WTC11 (cell line): Measurements from ENCODE around the gene SMIM44. TPM values are rescaled to one million over a fixed set of nuclear protein-coding genes. Genes with fewer than 3 reads are reported as not detected.

Experiments used
- ATAC-seq: fragments of 200-7000 bp; cut with Tn5 transposase; 2 replicates; pipeline ENCODE4 v1.10.0; 2021; ENCODE audit warnings: mild to moderate bottlenecking, moderate library complexity
- CTCF ChIA-PET: fragments of 300-600 bp; sonication (Branson Sonifier 250); formaldehyde crosslinking; loops from one replicate; lab custom pipeline; 2021; ENCODE audit warnings: antibody characterized with exemption; lab: Charles Lee
- POLR2A ChIA-PET: fragments of 350-600 bp; sonication (Branson Sonifier 250); formaldehyde crosslinking; loops from one replicate; lab custom pipeline; 2021; ENCODE audit warnings: antibody characterized with exemption; lab: Charles Lee
- DNase-seq: peaks from one replicate; pipeline ENCODE4 v3.0.0; 2021; ENCODE audit warnings: low spot score
- H3K27ac Mint-ChIP-seq: 2 replicates; pipeline ENCODE4 v1.8.0; 2021; ENCODE audit warnings: mixed read lengths
- H3K27me3 Mint-ChIP-seq: 2 replicates; pipeline ENCODE4 v1.8.0; 2021; ENCODE audit warnings: low read depth, mild to moderate bottlenecking, moderate library complexity, mixed read lengths
- H3K36me3 Mint-ChIP-seq: 2 replicates; pipeline ENCODE4 v1.8.0; 2021; ENCODE audit warnings: mixed read lengths
- H3K4me1 Mint-ChIP-seq: 2 replicates; pipeline ENCODE4 v1.8.0; 2022; ENCODE audit warnings: mixed read lengths
- H3K4me3 Mint-ChIP-seq: 2 replicates; pipeline ENCODE4 v1.8.0; 2021; ENCODE audit warnings: mild to moderate bottlenecking, moderate library complexity, mixed read lengths
- H3K9me3 Mint-ChIP-seq: 2 replicates; pipeline ENCODE4 v1.8.0; 2021; ENCODE audit warnings: mixed read lengths
- ARID4B ChIP-seq: sonication (generic); formaldehyde crosslinking; IDR thresholded peaks from 2 replicates; pipeline ENCODE4 v1.8.0; 2023; ENCODE audit warnings: missing genetic modification reagents, mild to moderate bottlenecking, borderline replicate concordance
- ATF1 ChIP-seq: sonication (generic); formaldehyde crosslinking; IDR thresholded peaks from 2 replicates; pipeline ENCODE4 v1.8.1; 2023; ENCODE audit warnings: mild to moderate bottlenecking, moderate library complexity, missing genetic modification reagents
- ATF2 ChIP-seq: sonication (generic); formaldehyde crosslinking; IDR thresholded peaks from 2 replicates; pipeline ENCODE4 v1.8.1; 2022; ENCODE audit warnings: low read depth, missing genetic modification reagents, borderline replicate concordance
- CDX4 ChIP-seq: fragments of 250-450 bp; sonication (Bioruptor Pico); IDR thresholded peaks from 2 replicates; pipeline ENCODE4 v1.9.0; 2021; ENCODE audit warnings: moderate library complexity, mild to moderate bottlenecking, inconsistent platforms, borderline replicate concordance
- GABPB1 ChIP-seq: sonication (generic); formaldehyde crosslinking; IDR thresholded peaks from 2 replicates; pipeline ENCODE4 v1.8.1; 2023; ENCODE audit warnings: mild to moderate bottlenecking, missing genetic modification reagents
- GTF2I ChIP-seq: fragments of 250-450 bp; sonication (Bioruptor Pico); conservative IDR thresholded peaks from 2 replicates; pipeline ENCODE4 v1.4.0; 2021; ENCODE audit warnings: mild to moderate bottlenecking
- JUN ChIP-seq: sonication (generic); formaldehyde crosslinking; IDR thresholded peaks from 2 replicates; pipeline ENCODE4 v1.8.0; 2023; ENCODE audit warnings: mild to moderate bottlenecking, missing genetic modification reagents
- MYBL2 ChIP-seq: sonication (generic); formaldehyde crosslinking; IDR thresholded peaks from 2 replicates; pipeline ENCODE4 v1.8.1; 2023; ENCODE audit warnings: mild to moderate bottlenecking, moderate library complexity, missing genetic modification reagents
- NR1H2 ChIP-seq: sonication (generic); formaldehyde crosslinking; IDR thresholded peaks from 2 replicates; pipeline ENCODE4 v1.9.0; 2021; ENCODE audit warnings: mild to moderate bottlenecking, moderate library complexity, missing genetic modification reagents
- RELA ChIP-seq: sonication (generic); formaldehyde crosslinking; IDR thresholded peaks from 2 replicates; pipeline ENCODE4 v1.8.1; 2022; ENCODE audit warnings: missing genetic modification reagents, mild to moderate bottlenecking, borderline replicate concordance
- SMAD3 ChIP-seq: sonication (generic); formaldehyde crosslinking; IDR thresholded peaks from 2 replicates; pipeline ENCODE4 v1.8.0; 2022; ENCODE audit warnings: missing genetic modification reagents, mild to moderate bottlenecking, borderline replicate concordance
- SOX15 ChIP-seq: fragments of 250-450 bp; sonication (Bioruptor Pico); IDR thresholded peaks from 2 replicates; pipeline ENCODE4 v1.9.0; 2021; ENCODE audit warnings: mild to moderate bottlenecking
- ZNF138 ChIP-seq: sonication (generic); formaldehyde crosslinking; conservative IDR thresholded peaks from 2 replicates; pipeline ENCODE4 v1.8.1; 2022; ENCODE audit warnings: mild to moderate bottlenecking, moderate library complexity, missing genetic modification reagents
- ZNF416 ChIP-seq: fragments of 250-450 bp; sonication (Bioruptor Pico); IDR thresholded peaks from 2 replicates; pipeline ENCODE4 v1.9.0; 2021; ENCODE audit warnings: mild to moderate bottlenecking, inconsistent platforms
- total RNA-seq: library from RNA; stranded (reverse); gene quantifications from 3 replicates; pipeline ENCODE4 v1.2.3, GENCODE V29; 2021

SMIM44 gene
- total RNA-seq, 1 experiment from 2014 or later = not detected

- Mint-ChIP-seq H3K4me3 (peak overlapping the region; percentile 20; the same call in 1 of the 2 replicates), H3K27ac (no peak overlapping the region), H3K4me1 (peaks cover 15% of the 10 kb centered on the region)
- DNase-seq = no peak
- no peak for TF ChIP-seq NR1H2
- TF ChIP-seq, all 79 proteins: peak for 0
- Mint-ChIP-seq H3K9me3 (no peaks in the 10 kb centered on the region), H3K27me3 (peaks cover 49% of the 10 kb centered on the region), H3K36me3 (no peaks in the 10 kb centered on the region)
- POLR2A ChIA-PET = no interaction called here
- ATAC-seq = peak; percentile 25; the same call in 1 of the 2 replicates
- CTCF ChIA-PET = interaction anchor here (0.9 to 1.7 kb wide), 3 partner anchors 15 to 26 kb away, joined by 3 to 9 read pairs (median 4); no protein-coding TSS in a partner anchor
These were observed 24.0 kb downstream of the SMIM44 start for GRCh38 chr19:3459089-3459881.

- Mint-ChIP-seq H3K27ac (no peak overlapping the region), H3K4me3 (peak overlapping the region; percentile 20; the same call in 1 of the 2 replicates), H3K27me3 (peaks cover 45% of the 10 kb centered on the region), H3K9me3 (no peaks in the 10 kb centered on the region), H3K36me3 (no peaks in the 10 kb centered on the region), H3K4me1 (peaks cover 15% of the 10 kb centered on the region)
- DNase-seq = no peak
- no peak for ATAC-seq
- POLR2A ChIA-PET = no interaction called here
- CTCF ChIA-PET = interaction anchor here (0.7 to 1.7 kb wide), 5 partner anchors 14 to 183 kb away, joined by 3 to 9 read pairs (median 4); no protein-coding TSS in a partner anchor
- TF ChIP-seq RELA = no peak
- TF ChIP-seq SOX15 = no peak
- TF ChIP-seq GTF2I (CRISPR knock-in tag) = peak; percentile 78; the same call in 1 of the 2 replicates
- no peak for TF ChIP-seq ATF1 (CRISPR knock-in tag)
- no peak for TF ChIP-seq ATF2 (CRISPR knock-in tag)
- TF ChIP-seq MYBL2 = no peak
These were observed 24.8 kb downstream of the SMIM44 start for GRCh38 chr19:3458229-3459088.

- ATAC-seq = peak; percentile 35
- peaks cover 12% of the 10 kb centered on the region for H3K4me1 Mint-ChIP-seq
- H3K9me3 Mint-ChIP-seq = no peaks in the 10 kb centered on the region
- no peak for DNase-seq
- H3K27ac Mint-ChIP-seq = no peak overlapping the region
- ChIA-PET CTCF (interaction anchor here (0.6 to 1.3 kb wide), 5 partner anchors 28 to 183 kb away, joined by 3 to 6 read pairs (median 4); no protein-coding TSS in a partner anchor), POLR2A (no interaction called here)
- H3K27me3 Mint-ChIP-seq = peaks cover 38% of the 10 kb centered on the region
- H3K36me3 Mint-ChIP-seq = no peaks in the 10 kb centered on the region
- TF ChIP-seq ZNF416 (CRISPR knock-in tag) (no peak), JUN (CRISPR knock-in tag) (no peak), CDX4 (CRISPR knock-in tag) (no peak), ARID4B (CRISPR knock-in tag) (no peak), NR1H2 (no peak), GABPB1 (CRISPR knock-in tag) (no peak), ZNF138 (CRISPR knock-in tag) (no peak), SMAD3 (CRISPR knock-in tag) (no peak)
- no peak overlapping the region for H3K4me3 Mint-ChIP-seq
These were observed 25.6 kb downstream of the SMIM44 start for GRCh38 chr19:3457528-3458228.
